HG03175 (cell line): ENCODE measurements around the gene MTHFR.

Experiments used
- ATAC-seq: cut with Tn5 transposase; IDR thresholded peaks from one replicate; pipeline ENCODE4 v1.9.1; 2021; ENCODE audit warnings: mild to moderate bottlenecking, moderate library complexity; ENCODE audit not compliant: unreplicated experiment

MTHFR gene

DNA sequence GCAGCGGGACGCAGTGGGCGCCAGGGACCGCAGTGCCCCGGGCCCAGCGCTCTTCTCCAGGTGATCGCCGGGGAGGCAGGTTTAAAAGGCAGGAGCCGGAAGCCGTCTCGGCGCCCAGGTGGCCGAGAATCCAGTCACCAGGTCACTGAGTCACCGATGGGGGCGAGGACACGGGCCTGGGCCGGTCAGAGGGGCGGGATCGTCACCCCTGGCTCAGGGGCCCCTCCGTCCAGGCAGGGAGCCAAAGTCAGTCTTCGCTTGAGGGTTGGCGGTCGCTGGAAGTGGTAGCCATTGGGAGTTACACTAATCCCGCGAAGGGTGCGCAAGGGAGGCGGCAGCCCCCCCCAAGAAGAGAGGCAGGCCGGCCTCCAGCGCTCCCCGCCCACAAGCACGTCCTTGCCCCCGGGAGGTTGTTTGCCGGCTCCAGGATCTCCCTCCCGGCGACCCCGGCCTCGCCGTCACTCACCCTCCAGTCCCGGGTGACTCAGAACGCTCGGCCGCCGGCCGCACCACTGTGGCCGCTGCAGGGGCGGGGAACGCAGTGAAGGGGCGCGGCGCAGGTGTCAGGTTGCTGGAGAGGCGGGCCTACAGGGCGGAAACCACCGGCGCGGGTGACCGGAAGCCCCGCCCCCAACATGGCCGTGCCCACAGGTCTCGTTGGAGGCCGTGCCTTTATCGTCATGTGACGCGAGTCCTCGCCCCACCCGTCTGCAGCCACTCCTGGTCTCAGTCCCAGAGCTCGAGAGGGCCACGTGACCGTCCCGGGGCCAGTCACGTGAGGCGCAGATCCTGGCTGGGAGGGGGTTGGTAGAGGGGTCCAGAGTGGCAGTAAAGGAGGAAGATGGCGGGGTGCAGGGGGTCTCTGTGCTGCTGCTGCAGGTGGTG, at the start of gene MTHFR, which contains the start of gene CLCN6:
TSS of gene MTHFR (minus strand) at position 543 of the 885 bp plus-strand sequence. CDS start 2,848 bp downstream, outside the sequence.
TSS of gene CLCN6 (plus strand) at position 770 of the 885 bp plus-strand sequence. CDS start at position 842, 72 bp downstream.
- ATAC-seq = peak; percentile 87

DNA sequence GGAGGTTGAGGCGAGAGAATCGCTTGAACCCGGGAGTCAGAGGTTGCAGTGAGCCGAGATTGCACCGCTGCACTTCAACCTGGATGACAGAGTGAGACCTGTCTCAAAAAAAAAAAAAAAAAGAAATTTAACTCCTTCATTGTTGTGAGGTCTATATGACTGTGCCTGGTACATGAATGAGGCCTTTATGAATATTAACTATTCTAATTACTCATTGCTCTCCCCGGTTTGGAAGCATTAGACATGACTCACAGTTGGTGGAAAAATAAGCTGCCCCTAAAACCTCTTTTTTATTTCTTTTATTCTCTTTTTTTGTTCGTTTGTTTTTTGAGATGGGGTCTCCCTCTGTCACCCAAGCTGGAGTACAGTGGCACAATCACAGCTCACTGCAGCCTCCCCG, 49.7 kb upstream of the MTHFR start:
- no peak for ATAC-seq

DNA sequence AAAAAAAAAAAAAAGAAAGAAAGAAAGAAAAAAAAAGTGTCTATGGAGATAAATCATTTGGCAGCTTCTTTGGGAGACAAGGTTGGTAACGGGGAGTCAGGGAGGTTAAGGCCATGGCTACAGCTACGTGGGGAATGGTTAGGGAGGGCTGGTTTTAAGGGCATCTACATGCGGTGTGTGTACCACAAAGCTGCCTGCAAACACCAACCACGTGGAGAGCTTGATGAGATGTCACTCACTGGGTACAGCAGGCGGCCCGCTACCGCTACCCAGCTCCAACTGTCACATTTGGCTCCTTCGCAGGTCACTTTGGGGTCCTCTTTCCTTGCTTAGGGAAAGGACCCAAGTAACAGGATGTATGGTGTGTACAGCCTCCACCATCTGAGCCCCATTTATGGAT, 48.8 kb upstream of the MTHFR start:
- ATAC-seq = no peak

DNA sequence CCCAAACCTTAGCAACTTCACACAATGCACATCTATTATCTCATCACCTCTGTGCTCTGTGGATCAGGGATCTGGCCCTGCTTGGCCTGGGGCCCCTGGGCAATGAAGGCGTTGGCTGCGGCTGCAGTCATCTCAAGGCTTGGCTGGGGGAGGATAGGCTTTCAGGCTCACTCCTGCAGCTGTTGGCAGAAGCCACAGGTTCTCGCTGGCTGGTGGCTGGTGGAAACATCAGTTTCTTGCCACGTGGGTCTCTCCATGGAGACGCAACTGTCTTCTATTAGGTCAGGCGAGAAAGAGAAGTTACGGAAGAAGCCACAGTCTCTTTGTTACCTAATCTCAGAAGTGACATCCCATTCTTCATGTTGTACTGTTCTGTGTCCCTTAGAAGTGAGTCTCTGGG, 45.4 kb upstream of the MTHFR start:
- no peak for ATAC-seq

DNA sequence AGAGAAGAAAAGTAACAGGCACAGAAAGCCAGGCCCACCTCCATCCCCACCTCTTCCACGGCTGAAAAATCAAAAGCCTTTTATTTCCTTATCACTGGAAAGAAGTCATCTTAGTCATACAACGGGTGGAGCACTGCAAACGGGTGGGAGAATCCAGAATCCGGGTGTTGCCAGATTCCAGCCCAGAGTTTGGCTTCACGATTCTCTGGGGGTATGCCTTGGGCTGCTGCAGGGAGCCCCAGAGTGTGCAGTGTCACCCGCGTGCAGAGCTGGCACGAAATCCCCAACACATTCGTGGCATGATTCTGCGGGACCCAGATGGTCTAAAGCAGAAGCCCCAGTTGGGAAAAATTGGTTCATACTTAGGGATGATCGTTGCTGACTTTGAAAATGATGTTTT, 44.4 kb upstream of the MTHFR start:
- ATAC-seq = no peak

DNA sequence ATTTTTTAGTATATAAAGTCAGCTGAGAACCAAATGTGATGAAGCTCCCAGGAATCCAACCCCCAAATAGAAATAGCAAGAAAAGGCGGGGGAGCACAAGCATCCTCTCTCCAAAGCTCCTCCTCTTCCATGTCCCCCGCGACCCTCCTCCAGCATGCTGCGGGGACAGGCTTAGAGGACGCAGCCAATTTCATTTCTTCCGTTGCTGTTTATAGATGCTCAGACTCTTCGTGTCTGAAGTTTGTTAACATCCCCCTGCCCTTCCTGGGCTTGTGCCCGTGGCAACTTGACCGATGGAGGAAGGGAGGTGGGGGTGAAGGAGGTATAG, 42.6 kb upstream of the MTHFR start:
- ATAC-seq = no peak

DNA sequence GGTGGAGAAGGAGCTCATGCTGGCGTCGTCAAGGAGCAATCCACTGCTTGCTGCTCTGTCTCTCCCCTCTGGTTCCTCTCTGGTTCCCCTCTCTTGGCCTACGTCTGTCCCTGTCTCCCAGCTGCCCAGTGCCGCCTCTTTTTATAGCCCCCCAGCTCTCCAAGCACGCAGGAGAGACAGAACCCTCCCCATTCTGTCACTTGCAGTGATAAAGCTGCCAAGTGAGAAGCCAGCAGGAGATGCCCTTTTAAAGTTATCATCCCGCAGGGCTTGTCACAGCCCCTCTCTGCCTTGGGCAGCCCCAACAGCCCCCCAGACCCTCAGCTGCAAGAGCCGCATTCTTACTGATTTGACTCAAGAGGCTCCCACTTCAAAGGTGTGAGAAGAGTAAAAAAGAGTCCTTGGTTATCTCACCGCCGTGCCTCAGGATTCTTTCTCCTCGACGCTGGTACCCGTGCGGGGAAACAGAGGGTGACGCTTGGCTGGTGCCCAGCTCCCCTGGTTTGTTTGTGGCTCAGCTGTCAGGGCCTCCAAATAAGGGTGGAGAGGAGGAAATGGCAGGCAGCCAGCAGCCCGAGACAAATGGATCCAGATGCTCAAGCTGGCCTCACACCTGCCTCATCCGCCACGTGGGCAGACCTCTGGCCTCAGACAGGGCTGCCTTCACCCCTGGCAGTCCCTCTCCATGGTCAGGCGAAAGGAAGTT, 42.1 kb upstream of the MTHFR start, which contains the start of gene NPPA:
TSS of gene NPPA (minus strand) at position 117 of the 706 bp plus-strand sequence. CDS start at position 18, 99 bp downstream.
- ATAC-seq = no peak

DNA sequence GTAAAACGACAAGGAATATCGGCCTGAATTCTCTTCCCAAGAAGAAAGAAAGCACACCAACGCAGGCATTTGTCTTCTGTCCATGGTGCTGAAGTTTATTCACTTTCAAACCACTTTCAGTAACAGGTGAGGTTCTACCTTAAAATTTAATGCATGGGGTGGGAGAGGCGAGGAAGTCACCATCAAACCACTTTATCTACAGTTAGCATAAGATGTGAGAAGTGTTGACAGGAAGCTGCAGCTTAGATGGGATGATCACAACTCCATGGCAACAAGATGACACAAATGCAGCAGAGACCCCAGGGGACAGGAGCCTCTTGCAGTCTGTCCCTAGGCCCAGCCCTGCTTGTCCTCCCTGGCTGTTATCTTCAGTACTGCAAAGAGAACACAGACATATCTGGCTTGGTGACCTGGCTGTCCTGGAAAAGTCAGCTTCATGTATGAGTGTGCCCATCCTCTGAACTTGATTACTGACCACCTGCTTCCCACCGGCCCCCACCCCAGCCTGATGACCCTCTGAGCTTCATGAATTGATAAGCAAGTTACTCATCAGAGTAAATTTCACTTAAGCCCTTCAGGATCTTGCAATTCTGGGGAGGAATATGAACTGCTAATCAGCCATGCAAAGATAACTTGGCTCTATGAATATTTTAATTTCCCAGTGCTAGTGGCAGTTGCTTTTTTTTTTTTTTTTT, 40.0 kb upstream of the MTHFR start:
- ATAC-seq = no peak

DNA sequence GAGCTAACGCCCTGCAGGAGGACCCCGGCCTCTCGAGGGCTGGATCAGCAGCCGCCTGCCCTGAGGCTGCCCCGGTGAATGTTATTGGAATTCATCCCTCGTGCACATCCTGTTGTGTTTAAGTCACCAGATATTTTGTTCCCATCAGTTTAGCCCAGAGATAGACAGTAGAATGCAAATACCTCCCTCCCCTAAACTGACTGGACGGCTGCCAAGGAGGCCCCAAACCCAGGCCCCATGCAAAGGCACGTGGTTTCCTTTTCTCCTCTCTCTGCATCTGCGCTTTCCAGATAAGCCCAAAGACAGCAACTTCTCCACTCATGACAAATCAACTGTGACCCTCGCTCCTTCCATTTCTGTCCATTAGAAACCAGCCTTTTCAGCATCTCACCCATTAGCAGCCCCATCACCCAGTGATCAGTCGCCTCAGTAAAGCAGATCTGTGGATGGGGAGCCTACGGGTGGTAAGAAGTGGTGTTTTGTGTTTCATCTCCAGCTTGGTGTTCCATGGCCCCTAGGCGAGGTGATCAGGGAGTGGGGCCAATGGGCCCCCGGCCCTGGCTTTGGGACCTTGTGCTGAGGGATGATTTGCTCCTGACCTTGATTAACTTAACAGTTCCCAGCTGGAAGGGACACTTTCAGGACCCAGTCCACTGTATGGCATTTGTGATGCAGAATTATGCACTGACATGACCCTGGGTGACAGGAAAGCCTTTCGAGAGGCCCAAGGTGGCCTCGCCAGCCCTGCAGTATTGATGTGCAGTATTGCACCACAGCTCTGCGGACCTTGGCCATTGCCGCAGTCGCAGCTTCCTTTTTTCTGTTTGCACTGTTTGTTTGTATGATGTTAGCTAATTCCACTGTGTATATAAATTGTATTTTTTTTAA, 36.6 kb upstream of the MTHFR start:
- ATAC-seq = no peak

DNA sequence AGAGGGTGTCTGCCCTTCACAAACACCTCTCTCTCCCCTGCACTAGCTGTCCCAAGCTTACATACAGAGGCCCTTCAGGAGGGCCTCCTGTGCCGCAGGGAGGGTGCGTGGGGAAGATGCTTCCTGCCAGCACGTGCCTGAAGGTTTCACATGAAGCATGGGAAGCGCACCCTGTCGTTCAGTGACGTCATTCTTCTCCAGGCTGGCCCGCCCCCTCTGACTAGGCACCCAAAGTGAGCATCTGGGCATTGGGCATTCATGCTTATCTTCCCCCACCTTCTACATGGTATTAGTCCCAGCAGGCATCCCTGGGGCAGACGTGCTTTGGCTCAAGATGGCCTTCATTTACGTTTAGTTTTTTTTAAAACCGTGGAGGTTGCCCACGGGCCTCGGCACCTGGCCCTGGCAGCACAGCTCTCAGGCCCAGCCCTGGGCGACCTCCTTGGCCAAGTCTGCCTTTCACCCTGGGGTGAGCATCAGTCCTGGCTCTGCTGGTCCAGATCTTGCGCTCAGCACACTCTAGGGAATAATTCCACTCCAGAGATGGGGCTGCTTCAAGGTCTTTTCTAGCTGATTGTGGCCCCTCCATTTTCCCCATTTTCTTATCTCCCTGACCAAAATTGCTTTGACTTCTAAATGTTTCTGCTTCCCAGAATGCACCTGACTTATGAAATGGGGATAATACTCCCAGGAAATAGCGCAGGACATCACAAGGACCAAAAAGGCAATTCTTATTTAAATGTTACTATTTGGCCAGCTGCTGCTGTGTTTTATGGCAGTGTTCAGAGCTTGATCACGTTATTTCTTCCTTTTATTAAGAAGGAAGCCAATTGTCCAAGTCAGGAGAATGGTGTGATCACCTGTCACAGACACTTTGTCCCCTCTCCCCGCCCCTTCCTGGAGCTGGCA, 35.7 kb upstream of the MTHFR start:
- ATAC-seq = no peak

DNA sequence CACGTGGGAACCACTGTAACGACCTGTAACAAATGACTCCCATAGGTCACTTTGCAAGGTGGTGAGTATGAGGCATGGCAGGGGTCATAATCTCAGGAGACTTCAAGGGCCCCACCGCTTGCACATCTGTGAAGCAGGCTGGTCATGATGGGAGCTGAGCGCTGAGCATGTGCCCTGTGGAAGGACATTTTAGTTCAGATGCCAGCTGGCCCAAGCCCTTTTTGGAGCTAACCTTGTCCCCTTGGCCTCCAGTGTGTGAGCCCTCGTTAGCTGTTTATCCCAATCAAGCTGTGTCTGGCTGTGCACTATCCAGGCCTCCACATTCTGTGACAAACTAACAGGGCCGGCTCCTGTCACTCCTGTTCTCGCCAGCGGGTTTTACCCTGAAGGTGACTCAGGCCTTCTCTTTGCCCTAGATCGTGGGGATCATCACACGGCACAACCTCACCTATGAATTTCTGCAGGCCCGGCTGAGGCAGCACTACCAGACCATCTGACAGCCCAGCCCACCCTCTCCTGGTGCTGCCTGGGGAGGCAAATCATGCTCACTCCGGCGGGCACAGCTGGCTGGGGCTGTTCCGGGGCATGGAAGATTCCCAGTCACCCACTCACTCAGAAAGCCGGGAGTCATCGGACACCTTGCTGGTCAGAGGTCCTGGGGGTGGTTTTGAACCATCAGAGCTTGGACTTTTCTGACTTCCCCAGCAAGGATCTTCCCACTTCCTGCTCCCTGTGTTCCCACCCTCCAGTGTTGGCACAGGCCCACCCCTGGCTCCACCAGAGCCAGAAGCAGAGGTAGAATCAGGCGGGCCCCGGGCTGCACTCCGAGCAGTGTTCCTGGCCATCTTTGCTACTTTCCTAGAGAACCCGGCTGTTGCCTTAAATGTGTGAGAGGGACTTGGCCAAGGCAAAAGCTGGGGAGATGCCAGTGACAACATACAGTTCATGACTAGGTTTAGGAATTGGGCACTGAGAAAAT, 34.3 kb upstream of the MTHFR start:
- ATAC-seq = no peak

DNA sequence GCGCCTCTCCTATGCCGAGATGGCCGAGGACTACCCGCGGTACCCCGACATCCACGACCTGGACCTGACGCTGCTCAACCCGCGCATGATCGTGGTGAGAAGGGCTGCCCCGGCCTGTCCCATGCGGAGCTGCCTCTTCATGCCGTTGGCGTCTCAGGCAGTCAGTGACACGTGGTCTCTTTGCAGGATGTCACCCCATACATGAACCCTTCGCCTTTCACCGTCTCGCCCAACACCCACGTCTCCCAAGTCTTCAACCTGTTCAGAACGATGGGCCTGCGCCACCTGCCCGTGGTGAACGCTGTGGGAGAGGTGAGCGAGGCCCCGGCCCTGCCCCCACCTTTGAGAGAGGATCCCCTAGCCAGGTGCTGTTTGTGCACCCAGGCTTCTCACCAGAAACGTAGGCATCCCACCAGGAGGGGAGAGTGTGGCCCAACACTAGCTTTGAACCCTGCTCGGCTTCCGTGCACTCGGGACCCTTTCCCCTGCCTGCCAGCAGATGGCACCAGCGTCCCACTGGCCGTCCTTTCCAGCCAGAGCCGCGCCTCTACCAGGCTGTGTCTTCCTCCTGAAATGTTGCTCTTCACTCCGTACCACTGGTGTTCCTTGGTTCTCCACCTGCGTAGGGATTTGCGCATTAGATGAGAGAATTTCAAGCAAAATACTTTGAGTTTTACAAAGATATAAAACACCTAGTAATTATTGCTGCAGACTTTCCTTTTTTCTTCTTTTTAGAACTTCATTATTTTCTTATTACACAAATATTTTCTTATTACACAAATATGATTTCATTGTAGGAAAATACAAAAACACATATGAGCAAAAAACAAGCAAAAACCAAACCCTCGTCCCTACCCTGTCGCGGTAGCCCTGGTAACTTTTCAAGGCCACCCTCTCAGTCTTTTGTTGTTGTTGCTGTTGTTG, 32.8 kb upstream of the MTHFR start:
- no peak for ATAC-seq

DNA sequence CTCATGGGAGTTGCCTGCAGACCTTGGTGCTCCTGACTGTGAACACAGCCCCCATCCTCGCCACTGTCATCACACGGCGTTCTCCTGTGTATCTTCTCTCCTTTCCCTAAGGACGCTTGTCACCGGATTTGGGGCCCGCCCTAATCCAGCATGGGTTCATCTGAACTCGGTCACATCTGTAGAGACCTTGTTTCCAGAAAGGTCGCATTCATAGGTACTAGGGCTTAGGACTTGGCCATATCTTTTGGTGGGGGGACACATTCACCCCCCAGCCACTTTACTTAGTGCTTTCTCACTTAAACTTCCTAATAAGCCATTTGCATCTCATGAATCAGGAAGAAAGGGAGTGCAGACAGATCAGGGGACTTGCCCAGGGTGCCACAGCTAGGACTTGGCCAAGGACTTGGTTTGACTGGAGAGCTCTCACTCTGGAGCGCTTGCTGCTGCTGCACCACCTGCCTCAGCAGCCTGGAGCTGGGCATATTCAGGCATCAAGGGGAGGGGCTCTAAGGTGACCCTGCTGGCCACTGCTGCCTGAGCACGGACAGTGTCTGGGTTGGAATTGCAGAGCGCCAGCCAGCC, 32.1 kb upstream of the MTHFR start:
- no peak for ATAC-seq

DNA sequence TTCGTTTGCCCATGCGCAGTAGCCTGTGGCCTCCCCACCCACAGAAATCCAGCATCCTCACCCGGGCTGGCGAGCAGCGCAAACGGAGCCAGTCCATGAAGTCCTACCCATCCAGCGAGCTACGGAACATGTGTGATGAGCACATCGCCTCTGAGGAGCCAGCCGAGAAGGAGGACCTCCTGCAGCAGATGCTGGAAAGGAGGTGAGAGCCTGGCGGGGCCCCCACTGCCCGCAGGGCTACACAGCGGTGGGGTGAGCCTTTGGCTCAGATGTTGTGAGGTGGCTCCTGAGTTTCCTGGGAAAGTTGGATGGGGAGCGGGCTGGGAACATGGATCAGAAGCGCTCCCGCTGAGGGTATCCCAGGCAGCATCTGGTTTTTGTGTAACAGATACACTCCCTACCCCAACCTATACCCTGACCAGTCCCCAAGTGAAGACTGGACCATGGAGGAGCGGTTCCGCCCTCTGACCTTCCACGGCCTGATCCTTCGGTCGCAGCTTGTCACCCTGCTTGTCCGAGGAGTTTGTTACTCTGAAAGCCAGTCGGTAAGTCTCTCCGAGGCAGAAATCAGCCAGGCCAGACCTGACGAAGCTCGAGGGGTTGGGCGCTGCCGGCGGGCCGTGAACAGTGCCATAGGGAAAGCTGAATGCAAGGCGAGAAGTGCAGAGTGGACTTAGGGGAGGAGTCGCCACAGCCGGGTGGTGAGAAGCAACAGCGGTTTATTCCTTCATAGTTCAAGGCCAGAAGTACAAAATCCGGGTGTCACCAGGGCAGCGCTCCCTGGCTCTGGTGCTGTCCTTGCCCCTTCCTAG, 31.4 kb upstream of the MTHFR start:
- no peak for ATAC-seq

DNA sequence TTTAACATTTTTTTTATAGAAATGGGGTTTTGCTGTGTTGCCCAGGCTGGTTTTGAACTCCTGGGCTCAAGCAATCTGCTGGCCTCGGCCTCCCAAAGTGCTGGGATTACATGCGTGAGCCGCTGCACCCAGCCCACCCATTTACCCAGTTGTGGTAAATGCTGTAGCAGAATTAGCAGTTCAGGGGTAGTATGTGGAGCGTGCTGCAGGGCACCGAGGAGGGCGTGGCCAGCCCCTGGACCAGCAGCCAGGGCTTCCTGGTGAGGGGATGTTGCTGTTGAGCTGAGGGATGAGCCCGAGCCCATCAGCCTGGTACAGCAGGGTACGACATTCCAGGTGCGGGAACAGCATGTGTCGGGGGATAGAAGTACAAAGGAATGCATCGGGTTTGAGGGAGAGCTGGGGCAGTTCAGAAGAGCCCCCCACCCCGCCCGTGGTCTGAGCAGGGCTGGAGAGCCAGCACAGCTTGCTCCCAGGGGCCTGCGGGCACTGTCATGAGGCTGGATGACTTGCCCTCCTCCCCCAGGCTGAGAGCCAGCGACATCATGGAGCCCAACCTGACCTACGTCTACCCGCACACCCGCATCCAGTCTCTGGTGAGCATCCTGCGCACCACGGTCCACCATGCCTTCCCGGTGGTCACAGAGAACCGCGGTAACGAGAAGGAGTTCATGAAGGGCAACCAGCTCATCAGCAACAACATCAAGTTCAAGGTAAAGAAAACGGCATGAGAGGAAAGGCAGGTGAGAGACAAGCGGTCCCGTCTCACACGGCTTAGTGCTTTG, 29.9 kb upstream of the MTHFR start:
- no peak for ATAC-seq
